Neural cell (in vitro differentiated cells): ENCODE data around the gene INSM1. TPM values are rescaled to one million over a fixed set of nuclear protein-coding genes. Genes with fewer than 3 reads are reported as not detected.

Experiments used
- H2AFZ ChIP-seq: fragments of 200-600, 300-800 bp; sonication (generic), shearing (Covaris generic); 2 replicates; pipeline ENCODE4 v1.6.0; 2014; ENCODE audit warnings: low read depth, mild to moderate bottlenecking, antibody characterized with exemption, low read length, moderate library complexity
- H3F3A ChIP-seq: fragments of 200-600 bp; shearing (Covaris generic); 2 replicates; pipeline ENCODE4 v1.6.1; 2016; ENCODE audit warnings: mild to moderate bottlenecking, moderate library complexity, mixed read lengths, antibody characterized with exemption, low read length; ENCODE audit not compliant: insufficient read depth, poor library complexity, severe bottlenecking
- H3K27ac ChIP-seq: fragments of 200-600, 300-800 bp; sonication (generic), shearing (Covaris generic); 2 replicates; pipeline ENCODE4 v1.5.1; 2014; ENCODE audit warnings: mild to moderate bottlenecking, low read length, moderate library complexity
- H3K27me3 ChIP-seq: fragments of 300-800, 200-600 bp; sonication (generic), shearing (Covaris generic); 2 replicates; pipeline ENCODE4 v1.6.0; 2014; ENCODE audit warnings: mild to moderate bottlenecking, low read depth, low read length, moderate library complexity; ENCODE audit not compliant: insufficient read depth
- H3K36me3 ChIP-seq: fragments of 300-800, 200-600 bp; sonication (generic), shearing (Covaris generic); 2 replicates; pipeline ENCODE4 v1.5.1; 2014; ENCODE audit warnings: mild to moderate bottlenecking, antibody characterized with exemption, low read length, moderate library complexity; ENCODE audit not compliant: insufficient read depth
- H3K4me2 ChIP-seq: fragments of 300-800, 200-600 bp; sonication (generic), shearing (Covaris generic); 2 replicates; pipeline ENCODE4 v1.6.0; 2014; ENCODE audit warnings: mild to moderate bottlenecking, low read length
- H3K4me3 ChIP-seq: fragments of 300-800, 200-600 bp; sonication (generic), shearing (Covaris generic); 2 replicates; pipeline ENCODE4 v1.5.1; 2014; ENCODE audit warnings: mild to moderate bottlenecking, low read length, moderate library complexity
- H3K79me2 ChIP-seq: fragments of 200-600 bp; shearing (Covaris generic); replicated peaks from 2 replicates; pipeline ENCODE4 v1.6.0; 2014; ENCODE audit warnings: mild to moderate bottlenecking, low read length, moderate library complexity; ENCODE audit not compliant: insufficient read depth
- H3K9ac ChIP-seq: fragments of 300-800, 200-600 bp; sonication (generic), shearing (Covaris generic); 2 replicates; pipeline ENCODE4 v1.6.1; 2016; ENCODE audit warnings: mild to moderate bottlenecking, low read length, mixed read lengths
- H3K9me2 ChIP-seq: fragments of 200-600 bp; shearing (Covaris generic); 2 replicates; pipeline ENCODE4 v1.6.1; 2016; ENCODE audit warnings: mild to moderate bottlenecking, low read length, mixed read lengths; ENCODE audit not compliant: insufficient read depth
- H3K9me3 ChIP-seq: fragments of 200-600, 300-800 bp; sonication (generic), shearing (Covaris generic); 2 replicates; pipeline ENCODE4 v1.6.1; 2016; ENCODE audit warnings: mild to moderate bottlenecking, mixed run types, low read length, moderate library complexity, mixed read lengths
- H4K20me1 ChIP-seq: fragments of 200-600 bp; shearing (Covaris generic); 2 replicates; pipeline ENCODE4 v1.6.1; 2016; ENCODE audit warnings: mild to moderate bottlenecking, mixed run types; ENCODE audit not compliant: insufficient read depth
- CTCF ChIP-seq: fragments of 450-650 bp; IDR thresholded peaks from 2 replicates; pipeline ENCODE4 v1.5.1; 2014; ENCODE audit warnings: antibody characterized with exemption, mild to moderate bottlenecking, moderate library complexity; ENCODE audit not compliant: poor library complexity, severe bottlenecking
- EP300 ChIP-seq: fragments of 450-650 bp; conservative IDR thresholded peaks from 2 replicates; pipeline ENCODE4 v1.6.1; 2014; ENCODE audit warnings: antibody characterized with exemption, mild to moderate bottlenecking, moderate library complexity; ENCODE audit not compliant: poor library complexity, severe bottlenecking
- EZH2 ChIP-seq: fragments of 200-600, 300-800 bp; shearing (Covaris generic), sonication (generic); IDR thresholded peaks from 2 replicates; pipeline ENCODE4 v1.6.1; 2014; ENCODE audit warnings: antibody characterized with exemption, low read length, borderline replicate concordance, mild to moderate bottlenecking; ENCODE audit not compliant: insufficient read depth, poor library complexity, severe bottlenecking
- MXI1 ChIP-seq: fragments of 450-650 bp; conservative IDR thresholded peaks from 2 replicates; pipeline ENCODE4 v1.6.1; 2014; ENCODE audit warnings: antibody characterized with exemption, mild to moderate bottlenecking; ENCODE audit not compliant: poor library complexity, severe bottlenecking
- POLR2AphosphoS5 ChIP-seq: IDR thresholded peaks from 2 replicates; pipeline ENCODE4 v1.6.1; 2012
- RAD21 ChIP-seq: fragments of 450-650 bp; conservative IDR thresholded peaks from 2 replicates; pipeline ENCODE4 v1.6.1; 2014; ENCODE audit warnings: antibody characterized with exemption, mild to moderate bottlenecking, moderate library complexity
- REST ChIP-seq: IDR thresholded peaks from 2 replicates; pipeline ENCODE4 v1.6.1; 2012; ENCODE audit warnings: borderline replicate concordance
- SMC3 ChIP-seq: fragments of 450-650 bp; conservative IDR thresholded peaks from 2 replicates; pipeline ENCODE4 v1.6.1; 2014; ENCODE audit warnings: antibody characterized with exemption, mild to moderate bottlenecking, moderate library complexity; ENCODE audit not compliant: poor library complexity
- polyA plus RNA-seq: library from polyadenylated mRNA; depleted of rRNA; stranded (reverse); fragments of >200 nt; gene quantifications from 2 replicates; pipeline ENCODE4 v1.2.3, GENCODE V29; 2014

INSM1 gene
- polyA plus RNA-seq, 1 donor from 2014 or later: 8.6 TPM

GRCh38 chr20:20363434-20363798 lies 4.5 kb upstream of the INSM1 start:
- Histone ChIP-seq H3K36me3 (no peaks in the 10 kb centered on the region), H3K79me2 (no peaks in the 10 kb centered on the region), H3K27me3 (peaks cover 48% of the 10 kb centered on the region), H3K9me3 (no peaks in the 10 kb centered on the region), H3F3A (peaks cover 10% of the 10 kb centered on the region), H3K4me2 (no peak overlapping the region), H3K9me2 (no peaks in the 10 kb centered on the region), H3K4me3 (peak overlapping the region; percentile 56), H4K20me1 (no peaks in the 10 kb centered on the region), H3K9ac (peak overlapping the region; percentile 55), H3K27ac (peak overlapping the region; percentile 55), H2AFZ (no peak overlapping the region)
- TF ChIP-seq CTCF (no peak), REST (no peak), SMC3 (no peak), RAD21 (no peak), MXI1 (no peak), EZH2 (peak; percentile 42)

- Histone ChIP-seq H3K4me2 (no peak overlapping the region), H3K27me3 (peaks cover 48% of the 10 kb centered on the region)
Observed at GRCh38 chr20:20363799-20364592, 3.9 kb upstream of the INSM1 start.

More at GRCh38 chr20:20363799-20364592, 3.9 kb upstream of the INSM1 start:
- Histone ChIP-seq H3K79me2 (no peaks in the 10 kb centered on the region), H3K4me3 (peak overlapping the region; percentile 56), H3K36me3 (no peaks in the 10 kb centered on the region), H3K9me3 (no peaks in the 10 kb centered on the region), H3K9ac (peak overlapping the region; percentile 55), H3F3A (peaks cover 10% of the 10 kb centered on the region), H3K9me2 (no peaks in the 10 kb centered on the region), H4K20me1 (no peaks in the 10 kb centered on the region), H3K27ac (peak overlapping the region; percentile 55), H2AFZ (no peak overlapping the region)
- TF ChIP-seq EZH2 (peak; percentile 55), POLR2AphosphoS5 (peak; percentile 29), EP300 (no peak)
